GM12878 (cell line): Measurements from ENCODE around the gene AHNAK. TPM values are rescaled to one million over a fixed set of nuclear protein-coding genes. Genes with fewer than 3 reads are reported as not detected.

ENCODE experiments used
- ATAC-seq: fragments of 200-7000 bp; cut with Tn5 transposase; 3 replicates; pipeline ENCODE4 v1.9.1; 2020; ENCODE audit warnings: mild to moderate bottlenecking, moderate library complexity
- BruUV-seq: library from RNA; stranded (reverse); fragments of 400-500 nt; replicated peaks from 2 replicates; lab custom pipeline; 2021; lab: Mats Ljungman, UMichigan
- CTCF ChIA-PET: fragments of 300-600 bp; sonication (Branson Sonifier 250); formaldehyde crosslinking; extraction: SDS; loops from one replicate; lab custom pipeline; 2021; ENCODE audit warnings: inconsistent platforms; lab: Yijun Ruan, JAX
- POLR2A ChIA-PET: fragments of 350-600 bp; formaldehyde crosslinking; extraction: SDS; loops from one replicate; lab custom pipeline; 2021; ENCODE audit warnings: inconsistent platforms; lab: Charles Lee
- RAD21 ChIA-PET: fragments of 300-600 bp; sonication (Branson Sonifier 250); formaldehyde crosslinking; loops from one replicate; lab custom pipeline; 2023; ENCODE audit warnings: antibody characterized with exemption; ENCODE audit not compliant: unreplicated experiment; lab: Charles Lee
- SMC1A ChIA-PET: fragments of 300-600 bp; sonication (Branson Sonifier 250); formaldehyde crosslinking; loops from one replicate; lab custom pipeline; 2023; ENCODE audit not compliant: unreplicated experiment, uncharacterized antibody; lab: Charles Lee
- DNase-seq: peaks from one replicate; pipeline ENCODE4 v3.0.0-alpha.2; 2011; ENCODE audit warnings: low read depth, low spot score
- FAIRE-seq: peaks from 3 replicates; lab custom pipeline; 2011; peaks lifted over from hg19 to GRCh38; lab: Jason Lieb, UNC
- H2AFZ ChIP-seq: 2 replicates; pipeline ENCODE4 v1.6.0; 2011; ENCODE audit warnings: low read depth, low read length, control low read depth; ENCODE audit not compliant: control insufficient read depth
- H3K27ac ChIP-seq: 2 replicates; pipeline ENCODE4 v1.5.1; 2011; ENCODE audit warnings: control low read depth; ENCODE audit not compliant: control insufficient read depth, insufficient read depth
- H3K27me3 ChIP-seq, 2 experiments: replicated peaks in 1 of 2; 2 replicates each; pipeline versions ENCODE4 v1.6.0 to v1.6.1; 2011; ENCODE audit warnings: low read length in 1 of 2; ENCODE audit not compliant: control insufficient read depth in 2 of 2, insufficient read depth in 2 of 2
- H3K36me3 ChIP-seq, 2 experiments: 2 replicates each; pipeline ENCODE4 v1.5.1; 2011; ENCODE audit warnings: low read length in 1 of 2; ENCODE audit not compliant: control insufficient read depth in 2 of 2, insufficient read depth in 2 of 2
- H3K4me1 ChIP-seq: 2 replicates; pipeline ENCODE4 v1.6.1; 2011; ENCODE audit warnings: mild to moderate bottlenecking, low read length, moderate library complexity, mixed read lengths; ENCODE audit not compliant: control insufficient read depth, insufficient read depth
- H3K4me2 ChIP-seq: 2 replicates; pipeline ENCODE4 v1.6.0; 2011; ENCODE audit warnings: control low read depth; ENCODE audit not compliant: control insufficient read depth, insufficient read depth
- H3K4me3 ChIP-seq: fragments of 200-600 bp; sonication (generic); 2 replicates; pipeline ENCODE4 v1.5.1; 2016
- H3K79me2 ChIP-seq: 2 replicates; pipeline ENCODE4 v1.6.0; 2011; ENCODE audit warnings: low read length; ENCODE audit not compliant: control insufficient read depth, insufficient read depth
- H3K9ac ChIP-seq: 2 replicates; pipeline ENCODE4 v1.8.0; 2011; ENCODE audit warnings: low read length, control low read depth, mixed read lengths; ENCODE audit not compliant: control insufficient read depth, insufficient read depth
- H3K9me3 ChIP-seq: replicated peaks from 3 replicates; pipeline ENCODE4 v1.5.1; 2011; ENCODE audit warnings: mild to moderate bottlenecking, low read length; ENCODE audit not compliant: control insufficient read depth, insufficient read depth
- H4K20me1 ChIP-seq: 2 replicates; pipeline ENCODE4 v1.6.0; 2011; ENCODE audit not compliant: control insufficient read depth, insufficient read depth
- ATF7 ChIP-seq: fragments of 450-650 bp; IDR thresholded peaks from 2 replicates; pipeline ENCODE4 v1.6.1; 2016; ENCODE audit warnings: low read depth, mild to moderate bottlenecking
- BACH1 ChIP-seq: fragments of 450-650 bp; IDR thresholded peaks from 2 replicates; pipeline ENCODE4 v1.6.1; 2017; ENCODE audit warnings: mild to moderate bottlenecking, borderline replicate concordance
- CBFB ChIP-seq: IDR thresholded peaks from 2 replicates; pipeline ENCODE4 v1.6.1; 2016; ENCODE audit warnings: antibody characterized with exemption, low read depth
- CHD2 ChIP-seq: IDR thresholded peaks from 2 replicates; pipeline ENCODE4 v1.6.1; 2011; ENCODE audit warnings: low read depth, low read length, improper control_type of control experiment, borderline replicate concordance
- ESRRA ChIP-seq: IDR thresholded peaks from 2 replicates; pipeline ENCODE4 v1.6.1; 2012; ENCODE audit warnings: mild to moderate bottlenecking, low read length, improper control_type of control experiment
- JUND ChIP-seq: IDR thresholded peaks from 2 replicates; pipeline ENCODE4 v1.6.1; 2012; ENCODE audit warnings: low read depth, mild to moderate bottlenecking, low read length, improper control_type of control experiment, moderate library complexity
- NRF1 ChIP-seq: conservative IDR thresholded peaks from 2 replicates; pipeline ENCODE4 v1.6.1; 2011; ENCODE audit warnings: mild to moderate bottlenecking, low read depth, low read length, improper control_type of control experiment
- RAD51 ChIP-seq: fragments of 450-650 bp; IDR thresholded peaks from 2 replicates; pipeline ENCODE4 v1.6.1; 2016; ENCODE audit warnings: moderate library complexity, mild to moderate bottlenecking, inconsistent platforms
- RB1 ChIP-seq: fragments of 450-650 bp; formaldehyde crosslinking; IDR thresholded peaks from 2 replicates; pipeline ENCODE4 v1.6.1; 2017; ENCODE audit warnings: mild to moderate bottlenecking, borderline replicate concordance
- TAF1 ChIP-seq: IDR thresholded peaks from 2 replicates; pipeline ENCODE4 v1.6.1; 2011; ENCODE audit warnings: mild to moderate bottlenecking, low read depth, low read length, borderline replicate concordance
- TBL1XR1 ChIP-seq: IDR thresholded peaks from 2 replicates; pipeline ENCODE4 v1.6.1; 2012; ENCODE audit warnings: low read depth, low read length, improper control_type of control experiment
- TCF3 ChIP-seq: IDR thresholded peaks from 2 replicates; pipeline ENCODE4 v1.6.1; 2012; ENCODE audit warnings: low read depth, mild to moderate bottlenecking, low read length, borderline replicate concordance; ENCODE audit not compliant: insufficient read depth
- YBX1 ChIP-seq: fragments of 450-650 bp; IDR thresholded peaks from 2 replicates; pipeline ENCODE4 v1.6.1; 2016; ENCODE audit warnings: antibody characterized with exemption
- ZSCAN29 ChIP-seq: fragments of 450-650 bp; IDR thresholded peaks from 2 replicates; pipeline ENCODE4 v1.6.1; 2017; ENCODE audit warnings: mild to moderate bottlenecking, moderate library complexity
- WGBS: methylation state at CpG from one replicate; pipeline ENCODE4 v1.1.6; 2016; ENCODE audit warnings: low lambda C conversion rate; ENCODE audit not compliant: insufficient replicate concordance, insufficient coverage; ENCODE audit errors: missing lambda C conversion rate; 5-methylcytosine and 5-hydroxymethylcytosine counted together
- in situ Hi-C: fragments of 300-500 bp; cut with MboI; formaldehyde crosslinking; loops from 9 replicates; pipeline ENCODE4 v1.14.3; 2018; ENCODE audit warnings: mixed read lengths
- intact Hi-C: fragments of 100-400 bp; cut with micrococcal nuclease; formaldehyde crosslinking; loops from one replicate; pipeline ENCODE4 v1.14.2; 2022; ENCODE audit not compliant: unreplicated experiment
- polyA plus RNA-seq, 11 experiments: library from polyadenylated mRNA; depleted of rRNA in 4 of 11; unstranded in 6 of 11; stranded (reverse) in 5 of 11; fragments of >200 nt; fragmentation: Nextera tagmentation in 4 of 11; fragmentation: Illumina TruSeq in 1 of 11; extraction: Ambion mirVana in 4 of 11; extraction: Trizol in 1 of 11; gene quantifications; 1 replicate in 1 of 11; 2 replicates in 10 of 11; pipeline versions ENCODE4 v1.2.1 to v1.2.3, GENCODE V29; 2011 to 2016; ENCODE audit warnings: inconsistent platforms in 2 of 11, missing spikeins in 2 of 11, low read depth in 1 of 11
- total RNA-seq, 4 experiments: library from RNA; depleted of rRNA in 3 of 4; stranded (reverse); fragments of >200 nt in 3 of 4; fragmentation: Illumina TruSeq in 1 of 4; extraction: Trizol in 1 of 4; gene quantifications; 2 replicates each; pipeline versions ENCODE4 v1.2.1 to v1.2.3, GENCODE V29; 2013 to 2021
- TF ChIP-seq, protein P1 (sequence below): fragments of 450-650 bp; IDR thresholded peaks from 2 replicates; pipeline ENCODE4 v1.6.1; 2016; ENCODE audit warnings: mild to moderate bottlenecking
- TF ChIP-seq, protein P2 (sequence below): IDR thresholded peaks from 2 replicates; pipeline ENCODE4 v1.6.1; 2011; ENCODE audit warnings: borderline replicate concordance, low read depth, mild to moderate bottlenecking, moderate library complexity, mixed read lengths, low read length; ENCODE audit not compliant: insufficient read depth; ENCODE audit errors: extremely low read length
- TF ChIP-seq, protein P3 (sequence below): fragments of 450-650 bp; IDR thresholded peaks from 2 replicates; pipeline ENCODE4 v1.6.1; 2017; ENCODE audit warnings: borderline replicate concordance
- TF ChIP-seq, protein P4 (sequence below): IDR thresholded peaks from 2 replicates; pipeline ENCODE4 v1.6.1; 2011; ENCODE audit warnings: mild to moderate bottlenecking, low read depth, low read length, moderate library complexity; ENCODE audit not compliant: insufficient replicate concordance

Gene AHNAK
- total and polyA plus RNA-seq, 10 of the 15 experiments (the other 5 are each of a cell fraction or from before 2014, with no cell fraction given) = 0.76 to 90.3 (median 19.4) TPM

- peak; percentile 74 for ATAC-seq
- RAD21 ChIA-PET = interaction anchor here (0.9 to 13.9 kb wide), 17 partner anchors 9 to 285 kb away, joined by 3 to 313 read pairs (median 5); partner anchors contain the start of genes AHNAK, C11orf98, CSKMT and EEF1G
- Histone ChIP-seq H3K4me3 (peak overlapping the region; percentile 42), H3K36me3 (peaks cover 11 to 12% of the 10 kb centered on the region in 2 experiments; a peak in 3 of 4 replicates), H3K4me1 (peaks cover 88% of the 10 kb centered on the region), H3K27me3 (no peaks in the 10 kb centered on the region), H3K9ac (peak overlapping the region; percentile 82), H3K4me2 (peak overlapping the region; percentile 86), H3K9me3 (no peaks in the 10 kb centered on the region), H4K20me1 (no peaks in the 10 kb centered on the region), H3K79me2 (no peaks in the 10 kb centered on the region; the same call in 1 of the 2 replicates), H3K27ac (peak overlapping the region; percentile 99), H2AFZ (peak overlapping the region; percentile 30; the same call in 1 of the 2 replicates)
- POLR2A ChIA-PET = interaction anchor here (1.0 to 11.4 kb wide), 12 partner anchors 10 to 198 kb away, joined by 3 to 188 read pairs (median 8); partner anchors contain the start of genes AHNAK, B3GAT3, C11orf98 and CSKMT
- SMC1A ChIA-PET = interaction anchor here (1.0 to 11.4 kb wide), 17 partner anchors 9 to 197 kb away, joined by 3 to 212 read pairs (median 7); partner anchors contain the start of genes AHNAK, C11orf98, CSKMT and EEF1G
- CTCF ChIA-PET = interaction anchor here (0.7 to 7.5 kb wide), 18 partner anchors 9 to 285 kb away, joined by 3 to 246 read pairs (median 8); partner anchors contain the start of genes AHNAK and TUT1
- DNase-seq = peak; percentile 88
- WGBS = 1% methylated on average over 14 of the region's 14 CpGs
- intact Hi-C loops = loop anchor here (2.0 kb wide), 1 partner anchor 15 kb away; no protein-coding TSS in a partner anchor
- FAIRE-seq = peak; percentile 94
- in situ Hi-C loops = loop anchor here (10.0 kb wide), 1 partner anchor 131 kb away; no protein-coding TSS in a partner anchor
- no TSS peak for BruUV-seq
- TF ChIP-seq, protein P1, sequence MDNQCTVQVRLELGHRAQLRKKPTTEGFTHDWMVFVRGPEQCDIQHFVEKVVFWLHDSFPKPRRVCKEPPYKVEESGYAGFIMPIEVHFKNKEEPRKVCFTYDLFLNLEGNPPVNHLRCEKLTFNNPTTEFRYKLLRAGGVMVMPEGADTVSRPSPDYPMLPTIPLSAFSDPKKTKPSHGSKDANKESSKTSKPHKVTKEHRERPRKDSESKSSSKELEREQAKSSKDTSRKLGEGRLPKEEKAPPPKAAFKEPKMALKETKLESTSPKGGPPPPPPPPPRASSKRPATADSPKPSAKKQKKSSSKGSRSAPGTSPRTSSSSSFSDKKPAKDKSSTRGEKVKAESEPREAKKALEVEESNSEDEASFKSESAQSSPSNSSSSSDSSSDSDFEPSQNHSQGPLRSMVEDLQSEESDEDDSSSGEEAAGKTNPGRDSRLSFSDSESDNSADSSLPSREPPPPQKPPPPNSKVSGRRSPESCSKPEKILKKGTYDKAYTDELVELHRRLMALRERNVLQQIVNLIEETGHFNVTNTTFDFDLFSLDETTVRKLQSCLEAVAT = no peak
- TF ChIP-seq, protein P2, sequence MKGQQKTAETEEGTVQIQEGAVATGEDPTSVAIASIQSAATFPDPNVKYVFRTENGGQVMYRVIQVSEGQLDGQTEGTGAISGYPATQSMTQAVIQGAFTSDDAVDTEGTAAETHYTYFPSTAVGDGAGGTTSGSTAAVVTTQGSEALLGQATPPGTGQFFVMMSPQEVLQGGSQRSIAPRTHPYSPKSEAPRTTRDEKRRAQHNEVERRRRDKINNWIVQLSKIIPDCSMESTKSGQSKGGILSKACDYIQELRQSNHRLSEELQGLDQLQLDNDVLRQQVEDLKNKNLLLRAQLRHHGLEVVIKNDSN = no peak
- TF ChIP-seq JUND (peak; percentile 64; the same call in 1 of the 2 replicates), RAD51 (no peak), TAF1 (no peak), ESRRA (no peak), CHD2 (no peak), RB1 (no peak), TCF3 (no peak), YBX1 (no peak), TBL1XR1 (no peak), ZSCAN29 (no peak), BACH1 (no peak), ATF7 (peak; percentile 36), NRF1 (no peak), CBFB (no peak)
- TF ChIP-seq, protein P3, sequence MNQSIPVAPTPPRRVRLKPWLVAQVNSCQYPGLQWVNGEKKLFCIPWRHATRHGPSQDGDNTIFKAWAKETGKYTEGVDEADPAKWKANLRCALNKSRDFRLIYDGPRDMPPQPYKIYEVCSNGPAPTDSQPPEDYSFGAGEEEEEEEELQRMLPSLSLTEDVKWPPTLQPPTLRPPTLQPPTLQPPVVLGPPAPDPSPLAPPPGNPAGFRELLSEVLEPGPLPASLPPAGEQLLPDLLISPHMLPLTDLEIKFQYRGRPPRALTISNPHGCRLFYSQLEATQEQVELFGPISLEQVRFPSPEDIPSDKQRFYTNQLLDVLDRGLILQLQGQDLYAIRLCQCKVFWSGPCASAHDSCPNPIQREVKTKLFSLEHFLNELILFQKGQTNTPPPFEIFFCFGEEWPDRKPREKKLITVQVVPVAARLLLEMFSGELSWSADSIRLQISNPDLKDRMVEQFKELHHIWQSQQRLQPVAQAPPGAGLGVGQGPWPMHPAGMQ = no peak
- TF ChIP-seq, protein P4, sequence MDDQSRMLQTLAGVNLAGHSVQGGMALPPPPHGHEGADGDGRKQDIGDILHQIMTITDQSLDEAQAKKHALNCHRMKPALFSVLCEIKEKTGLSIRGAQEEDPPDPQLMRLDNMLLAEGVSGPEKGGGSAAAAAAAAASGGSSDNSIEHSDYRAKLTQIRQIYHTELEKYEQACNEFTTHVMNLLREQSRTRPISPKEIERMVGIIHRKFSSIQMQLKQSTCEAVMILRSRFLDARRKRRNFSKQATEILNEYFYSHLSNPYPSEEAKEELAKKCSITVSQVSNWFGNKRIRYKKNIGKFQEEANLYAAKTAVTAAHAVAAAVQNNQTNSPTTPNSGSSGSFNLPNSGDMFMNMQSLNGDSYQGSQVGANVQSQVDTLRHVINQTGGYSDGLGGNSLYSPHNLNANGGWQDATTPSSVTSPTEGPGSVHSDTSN = no peak
These were observed 9.7 kb upstream of the AHNAK start for GRCh38 chr11:62556108-62556874.
